ENCODE data around the gene ZNF514.
"Not testable (repeated sequence)": the region's sequence is repeated elsewhere in the genome, so short reads cannot be mapped to it uniquely, and the experiment has no call there.

The ZNF514 gene

GRCh38 chr2:95122197-95122551 is 37.5 kb downstream of the ZNF514 start:
- DNase-seq, result no peak

- peak; percentile 69 for DNase-seq
Measured at GRCh38 chr2:95121407-95122196, 38.0 kb downstream of the ZNF514 start, which contains the start of gene MRPS5. TSS of gene MRPS5 (minus strand) at chr2:95121808. CDS start at chr2:95121791, 17 bp downstream.

- DNase-seq, result no peak
Measured at GRCh38 chr2:95121093-95121406, 38.6 kb downstream of the ZNF514 start.

- DNase-seq, result peak; percentile 54
Measured at GRCh38 chr2:95115418-95115817, 44.2 kb downstream of the ZNF514 start.

- no peak for DNase-seq
Measured at GRCh38 chr2:95113464-95113863, 46.2 kb downstream of the ZNF514 start.

GRCh38 chr2:95110395-95110794 is 49.3 kb downstream of the ZNF514 start:
- DNase-seq, result no peak

GRCh38 chr2:95109260-95109659 is 50.4 kb downstream of the ZNF514 start:
- DNase-seq, result no peak

GRCh38 chr2:95106081-95106480 is 53.6 kb downstream of the ZNF514 start:
- DNase-seq, result no peak

GRCh38 chr2:95104606-95105005 is 55.0 kb downstream of the ZNF514 start:
- DNase-seq, result no peak

- DNase-seq, result no peak
Measured at GRCh38 chr2:95099910-95100309, 59.7 kb downstream of the ZNF514 start.

GRCh38 chr2:95098273-95098672 is 61.4 kb downstream of the ZNF514 start:
- not testable (repeated sequence) for DNase-seq
